Endodermal cell (in vitro differentiated cells): ENCODE data around the gene PRKAG2. TPM values are rescaled to one million over a fixed set of nuclear protein-coding genes. Genes with fewer than 3 reads are reported as not detected.

ENCODE experiments used
- DNase-seq: peaks from one replicate; pipeline ENCODE4 v3.0.0-alpha.2; 2017
- H3K27ac ChIP-seq: 2 replicates; pipeline ENCODE4 v1.5.1; 2013; ENCODE audit warnings: mild to moderate bottlenecking, low read depth, low read length, moderate library complexity
- H3K27me3 ChIP-seq: 2 replicates; pipeline ENCODE4 v1.6.1; 2013; ENCODE audit warnings: mild to moderate bottlenecking, low read length, moderate library complexity; ENCODE audit not compliant: insufficient read depth, control insufficient read depth, poor library complexity, severe bottlenecking
- H3K36me3 ChIP-seq: 2 replicates; pipeline ENCODE4 v1.7.0; 2013; ENCODE audit warnings: mild to moderate bottlenecking, low read length, moderate library complexity; ENCODE audit not compliant: control insufficient read depth, insufficient read depth
- H3K4me1 ChIP-seq: one replicate; pipeline ENCODE4 v1.7.0; 2013; ENCODE audit warnings: low read length; ENCODE audit not compliant: control insufficient read depth, insufficient read depth
- H3K4me3 ChIP-seq: 2 replicates; pipeline ENCODE4 v1.5.1; 2013; ENCODE audit warnings: mild to moderate bottlenecking, low read length, moderate library complexity
- H3K9ac ChIP-seq: 2 replicates; pipeline ENCODE4 v1.6.1; 2013; ENCODE audit warnings: mild to moderate bottlenecking, low read length, moderate library complexity; ENCODE audit not compliant: poor library complexity, severe bottlenecking; ENCODE audit errors: extremely low read depth
- H3K9me3 ChIP-seq: 2 replicates; pipeline ENCODE4 v1.6.1; 2013; ENCODE audit warnings: mild to moderate bottlenecking, low read length, moderate library complexity; ENCODE audit not compliant: control insufficient read depth
- H3K27ac Mint-ChIP-seq: 2 replicates; pipeline ENCODE4 v1.8.0; 2020; ENCODE audit warnings: mixed read lengths
- H3K27me3 Mint-ChIP-seq: 2 replicates; pipeline ENCODE4 v1.8.0; 2021; ENCODE audit warnings: mild to moderate bottlenecking, mixed read lengths; ENCODE audit not compliant: insufficient read depth
- H3K36me3 Mint-ChIP-seq: 2 replicates; pipeline ENCODE4 v1.8.0; 2020; ENCODE audit warnings: low read depth, mixed read lengths
- H3K4me1 Mint-ChIP-seq: 2 replicates; pipeline ENCODE4 v1.8.0; 2020; ENCODE audit warnings: mixed read lengths
- H3K4me3 Mint-ChIP-seq: 2 replicates; pipeline ENCODE4 v1.8.0; 2020; ENCODE audit warnings: mild to moderate bottlenecking, moderate library complexity, mixed read lengths
- H3K9me3 Mint-ChIP-seq: 2 replicates; pipeline ENCODE4 v1.8.0; 2020; ENCODE audit warnings: mild to moderate bottlenecking, mixed read lengths
- CTCF ChIP-seq: fragments of 200-600 bp; sonication (generic); conservative IDR thresholded peaks from 2 replicates; pipeline ENCODE4 v1.5.0; 2021; ENCODE audit warnings: antibody characterized with exemption, mild to moderate bottlenecking
- WGBS, 2 experiments: methylation state at CpG; one replicate each; pipeline versions ENCODE4 v1.1.5 to v1.1.7; 2013; ENCODE audit warnings: missing lambda C conversion rate in 2 of 2, mixed read lengths in 1 of 2; ENCODE audit not compliant: insufficient coverage in 1 of 2, insufficient read length in 1 of 2; 5-methylcytosine and 5-hydroxymethylcytosine counted together
- total RNA-seq, 2 donors: library from RNA; stranded (reverse); fragmentation: NEBNext Ultra II Directional in 1 of 2; extraction: Animal tissue kit (Norgen Biotek cat#: 25700) in 1 of 2; gene quantifications; 2 replicates in 1 of 2; 3 replicates in 1 of 2; pipeline ENCODE4 v1.2.1, GENCODE V29; 2021

PRKAG2 gene
- total RNA-seq, 2 donors from 2014 or later: 17.2 to 20.7 TPM

GRCh38 chr7:151850491-151851124, 26.3 kb downstream of the PRKAG2 start:
- Histone ChIP-seq H3K27ac (no peak overlapping the region), H3K36me3 (no peaks in the 10 kb centered on the region), H3K4me3 (no peak overlapping the region), H3K9me3 (no peaks in the 10 kb centered on the region), H3K4me1 (no peaks in the 10 kb centered on the region), H3K9ac (no peak overlapping the region), H3K27me3 (no peaks in the 10 kb centered on the region)
- H3K4me1 Mint-ChIP-seq: peaks cover 4% of the 10 kb centered on the region
- 90% methylated on average over 11 to 19 of the region's 19 CpGs for WGBS, 2 experiments
- no peak for DNase-seq
- H3K36me3 Mint-ChIP-seq: no peaks in the 10 kb centered on the region
- H3K27ac Mint-ChIP-seq: no peak overlapping the region
- H3K4me3 Mint-ChIP-seq: no peak overlapping the region
- H3K27me3 Mint-ChIP-seq: no peaks in the 10 kb centered on the region
- no peaks in the 10 kb centered on the region for H3K9me3 Mint-ChIP-seq
- no peak for TF ChIP-seq CTCF

- Histone ChIP-seq H3K9me3 (no peaks in the 10 kb centered on the region), H3K4me1 (no peaks in the 10 kb centered on the region), H3K9ac (no peak overlapping the region), H3K4me3 (no peak overlapping the region), H3K27ac (no peak overlapping the region), H3K27me3 (no peaks in the 10 kb centered on the region), H3K36me3 (no peaks in the 10 kb centered on the region)
- no peaks in the 10 kb centered on the region for H3K9me3 Mint-ChIP-seq
- 92 to 96% methylated on average over 10 to 13 of the region's 13 CpGs for WGBS, 2 experiments
- H3K4me3 Mint-ChIP-seq: no peak overlapping the region
- no peak overlapping the region for H3K27ac Mint-ChIP-seq
- no peak for DNase-seq
- peaks cover 4% of the 10 kb centered on the region for H3K4me1 Mint-ChIP-seq
- H3K27me3 Mint-ChIP-seq: peaks cover 5% of the 10 kb centered on the region
- TF ChIP-seq CTCF: no peak
- H3K36me3 Mint-ChIP-seq: no peaks in the 10 kb centered on the region
Observed at GRCh38 chr7:151849879-151850260, 27.0 kb downstream of the PRKAG2 start.

- H3K27me3 ChIP-seq: no peaks in the 10 kb centered on the region
Observed at GRCh38 chr7:151849008-151849878, 27.7 kb downstream of the PRKAG2 start.

More at GRCh38 chr7:151849008-151849878, 27.7 kb downstream of the PRKAG2 start:
- H3K4me1 Mint-ChIP-seq: peaks cover 4% of the 10 kb centered on the region
- H3K27ac Mint-ChIP-seq: no peak overlapping the region
- no peak for DNase-seq
- H3K4me3 ChIP-seq: no peak overlapping the region
- H3K9me3 ChIP-seq: no peaks in the 10 kb centered on the region
- H3K27me3 Mint-ChIP-seq: peaks cover 9% of the 10 kb centered on the region
- no peaks in the 10 kb centered on the region for H3K36me3 Mint-ChIP-seq
- no peaks in the 10 kb centered on the region for H3K4me1 ChIP-seq
- H3K4me3 Mint-ChIP-seq: no peak overlapping the region
- WGBS, 2 experiments: 91 to 97% methylated on average over 16 to 26 of the region's 26 CpGs
- no peak overlapping the region for H3K9ac ChIP-seq
- H3K9me3 Mint-ChIP-seq: no peaks in the 10 kb centered on the region
- TF ChIP-seq CTCF: no peak
- no peak overlapping the region for H3K27ac ChIP-seq
- no peaks in the 10 kb centered on the region for H3K36me3 ChIP-seq
